Testis (tissue), 3 donors: ENCODE measurements around the gene ENTPD3. TPM values are rescaled to one million over a fixed set of nuclear protein-coding genes. Genes with fewer than 3 reads are reported as not detected.

Source experiments
- DNase-seq: peaks from one replicate; pipeline ENCODE4 v3.0.0-alpha.2; 2019
- H3K27ac ChIP-seq, 2 donors: fragments of 200-600 bp; sonication (generic); one replicate each; pipeline ENCODE4 v1.5.1; 2019
- H3K27me3 ChIP-seq: fragments of 200-600 bp; sonication (generic); one replicate; pipeline ENCODE4 v1.5.1; 2019
- H3K36me3 ChIP-seq: fragments of 200-600 bp; sonication (generic); one replicate; pipeline ENCODE4 v1.5.1; 2017; ENCODE audit warnings: low read depth; ENCODE audit errors: missing control alignments
- H3K4me1 ChIP-seq: fragments of 200-600 bp; sonication (generic); one replicate; pipeline ENCODE4 v1.5.1; 2019
- H3K4me3 ChIP-seq, 2 donors: fragments of 200-600 bp; sonication (generic); one replicate each; pipeline ENCODE4 v1.5.1; 2017 to 2019
- H3K9me3 ChIP-seq: fragments of 200-600 bp; sonication (generic); one replicate; pipeline ENCODE4 v1.5.1; 2017
- CTCF ChIP-seq, 3 experiments: fragments of 450-650 bp in 2 of 3; fragments of 200-600 bp in 1 of 3; sonication (generic) in 1 of 3; IDR thresholded peaks; one replicate each; pipeline ENCODE4 v1.5.1; 2016 to 2019; ENCODE audit warnings: antibody characterized with exemption in 3 of 3, mild to moderate bottlenecking in 2 of 3, moderate library complexity in 1 of 3
- POLR2A ChIP-seq: fragments of 450-650 bp; IDR thresholded peaks from one replicate; pipeline ENCODE4 v1.6.1; 2017; ENCODE audit warnings: antibody characterized with exemption, mild to moderate bottlenecking, moderate library complexity
- WGBS, 2 donors: methylation state at CpG; one replicate each; pipeline ENCODE4 v1.1.5; 2018; 5-methylcytosine and 5-hydroxymethylcytosine counted together
- intact Hi-C: fragments of 100-400 bp; cut with DNase I; formaldehyde crosslinking; loops from one replicate; pipeline ENCODE4 v1.15.1; 2023; ENCODE audit warnings: low total_unique reads
- polyA plus RNA-seq: library from polyadenylated mRNA; stranded (reverse); fragments of 350-450 nt; fragmentation: Illumina TruSeq; extraction: RNeasy Lipid Tissue Mini Kit (QIAGEN cat#74804); gene quantifications from one replicate; pipeline ENCODE4 v1.2.3, GENCODE V29; 2014; ENCODE audit warnings: low read depth, low replicate concordance; ENCODE audit not compliant: insufficient read depth
- total RNA-seq, 2 donors: library from RNA; depleted of rRNA; stranded (reverse); fragments of >200 nt; gene quantifications; one replicate each; pipeline ENCODE4 v1.2.3, GENCODE V29; 2016

ENTPD3 gene
- total and polyA plus RNA-seq, 3 donors from 2014 or later: 0.24 to 0.57 (median 0.50) TPM

GRCh38 chr3:40465456-40465855, 78.5 kb downstream of the ENTPD3 start:
- WGBS, 2 donors: 71 to 82% methylated on average over 2 of the region's 2 CpGs
- H3K36me3 ChIP-seq: no peaks in the 10 kb centered on the region
- intact Hi-C loops: no loop called here

GRCh38 chr3:40468018-40468417, 81.0 kb downstream of the ENTPD3 start:
- Histone ChIP-seq H3K27me3 (no peaks in the 10 kb centered on the region), H3K36me3 (no peaks in the 10 kb centered on the region), H3K9me3 (no peaks in the 10 kb centered on the region), H3K27ac (no peak overlapping the region), H3K4me3 (no peak overlapping the region), H3K4me1 (no peaks in the 10 kb centered on the region)
- 88 to 90% methylated on average over 4 of the region's 4 CpGs for WGBS, 2 donors
- TF ChIP-seq POLR2A (no peak), CTCF (IDR thresholded peaks at IDR 0.05) (no peak)
- DNase-seq: no peak
- intact Hi-C loops: no loop called here

More at GRCh38 chr3:40465456-40465855, 78.5 kb downstream of the ENTPD3 start:
- no peaks in the 10 kb centered on the region for H3K27me3 ChIP-seq
- TF ChIP-seq CTCF (IDR thresholded peaks at IDR 0.05) (no peak), POLR2A (no peak)
- no peaks in the 10 kb centered on the region for H3K4me1 ChIP-seq
- no peak overlapping the region for H3K27ac ChIP-seq
- H3K4me3 ChIP-seq: no peak overlapping the region
- no peak for DNase-seq
- no peaks in the 10 kb centered on the region for H3K9me3 ChIP-seq

GRCh38 chr3:40470701-40471100, 83.7 kb downstream of the ENTPD3 start:
- intact Hi-C loops: no loop called here
- no peak overlapping the region for H3K27ac ChIP-seq
- no peaks in the 10 kb centered on the region for H3K9me3 ChIP-seq
- H3K4me1 ChIP-seq: no peaks in the 10 kb centered on the region
- H3K4me3 ChIP-seq: no peak overlapping the region
- DNase-seq: no peak
- no peaks in the 10 kb centered on the region for H3K27me3 ChIP-seq
- H3K36me3 ChIP-seq: no peaks in the 10 kb centered on the region
- TF ChIP-seq CTCF (IDR thresholded peaks at IDR 0.05) (no peak), POLR2A (no peak)
- 76 to 78% methylated on average over 4 of the region's 4 CpGs for WGBS, 2 donors

GRCh38 chr3:40476478-40477470, 89.8 kb downstream of the ENTPD3 start, which contains the start of gene ZNF619:
Gene ZNF619, plus strand, starts transcription at chr3:40477122. Its CDS starts 858 bp downstream, at chr3:40477980.
- Histone ChIP-seq H3K27me3 (no peaks in the 10 kb centered on the region), H3K9me3 (no peaks in the 10 kb centered on the region), H3K36me3 (no peaks in the 10 kb centered on the region), H3K4me3 (peak within 1 kb of the TSS; percentile 63 to 79), H3K4me1 (peaks cover 6% of the 10 kb centered on the region), H3K27ac (peak within 1 kb of the TSS in 1 of 2 donors; percentile 36)
- intact Hi-C loops: no loop called here
- WGBS, 2 donors: 4 to 7% methylated on average over 39 to 48 of the region's 48 CpGs
- DNase-seq: peak; percentile 74
- TF ChIP-seq POLR2A (no peak), CTCF (IDR thresholded peaks at IDR 0.05) (no peak)
